ENCODE results near the gene SRPX.

SRPX gene

GRCh38 chrX:38233891-38234667 is 13.4 kb upstream of the SRPX start:
- DNase-seq, result no peak
- Histone ChIP-seq H3K36me3 (ENCODE audit: control insufficient read depth, insufficient read depth, low read length) (no peaks in the 10 kb centered on the region), H3K4me3 (ENCODE audit: insufficient read depth, low read depth, low read length, poor library complexity, severe bottlenecking) (no peak overlapping the region), H3K4me1 (ENCODE audit: control insufficient read depth, insufficient read depth, low read length, poor library complexity, severe bottlenecking) (no peaks in the 10 kb centered on the region), H3K27me3 (replicated peaks; ENCODE audit: control insufficient read depth, insufficient read depth, low read length, poor library complexity, severe bottlenecking) (no peaks in the 10 kb centered on the region), H3K27ac (ENCODE audit: insufficient read depth, low read length, poor library complexity, severe bottlenecking) (no peak overlapping the region), H3K9me3 (ENCODE audit: control insufficient read depth, low read length) (no peaks in the 10 kb centered on the region)

GRCh38 chrX:38232079-38232686 is 11.5 kb upstream of the SRPX start:
- Histone ChIP-seq H3K9me3 (ENCODE audit: control insufficient read depth, low read length) (no peaks in the 10 kb centered on the region), H3K4me1 (ENCODE audit: control insufficient read depth, insufficient read depth, low read length, poor library complexity, severe bottlenecking) (no peaks in the 10 kb centered on the region), H3K36me3 (ENCODE audit: control insufficient read depth, insufficient read depth, low read length) (no peaks in the 10 kb centered on the region), H3K27me3 (replicated peaks; ENCODE audit: control insufficient read depth, insufficient read depth, low read length, poor library complexity, severe bottlenecking) (no peaks in the 10 kb centered on the region), H3K4me3 (ENCODE audit: insufficient read depth, low read depth, low read length, poor library complexity, severe bottlenecking) (no peak overlapping the region), H3K27ac (ENCODE audit: insufficient read depth, low read length, poor library complexity, severe bottlenecking) (no peak overlapping the region)
- DNase-seq, result no peak

GRCh38 chrX:38225093-38225492 is 4.4 kb upstream of the SRPX start:
- Histone ChIP-seq H3K27ac (ENCODE audit: insufficient read depth, low read length, poor library complexity, severe bottlenecking) (no peak overlapping the region), H3K36me3 (ENCODE audit: control insufficient read depth, insufficient read depth, low read length) (no peaks in the 10 kb centered on the region), H3K9me3 (ENCODE audit: control insufficient read depth, low read length) (no peaks in the 10 kb centered on the region), H3K4me1 (ENCODE audit: control insufficient read depth, insufficient read depth, low read length, poor library complexity, severe bottlenecking) (no peaks in the 10 kb centered on the region), H3K27me3 (replicated peaks; ENCODE audit: control insufficient read depth, insufficient read depth, low read length, poor library complexity, severe bottlenecking) (no peaks in the 10 kb centered on the region), H3K4me3 (ENCODE audit: insufficient read depth, low read depth, low read length, poor library complexity, severe bottlenecking) (no peak overlapping the region)
- no peak for DNase-seq

GRCh38 chrX:38224160-38224559 is 3.5 kb upstream of the SRPX start:
- no peaks in the 10 kb centered on the region for H3K4me1 ChIP-seq (ENCODE audit: control insufficient read depth, insufficient read depth, low read length, poor library complexity, severe bottlenecking)
- no peaks in the 10 kb centered on the region for H3K27me3 ChIP-seq (replicated peaks; ENCODE audit: control insufficient read depth, insufficient read depth, low read length, poor library complexity, severe bottlenecking)
- no peaks in the 10 kb centered on the region for H3K9me3 ChIP-seq (ENCODE audit: control insufficient read depth, low read length)
- no peak overlapping the region for H3K27ac ChIP-seq (ENCODE audit: insufficient read depth, low read length, poor library complexity, severe bottlenecking)
- H3K36me3 ChIP-seq (ENCODE audit: control insufficient read depth, insufficient read depth, low read length), result no peaks in the 10 kb centered on the region
- no peak overlapping the region for H3K4me3 ChIP-seq (ENCODE audit: insufficient read depth, low read depth, low read length, poor library complexity, severe bottlenecking)
- no peak for DNase-seq

GRCh38 chrX:38221391-38221929 is 789 bp upstream of the SRPX start:
- H3K4me1 ChIP-seq (ENCODE audit: control insufficient read depth, insufficient read depth, low read length, poor library complexity, severe bottlenecking), result no peaks in the 10 kb centered on the region
- H3K9me3 ChIP-seq (ENCODE audit: control insufficient read depth, low read length), result no peaks in the 10 kb centered on the region
- H3K27ac ChIP-seq (ENCODE audit: insufficient read depth, low read length, poor library complexity, severe bottlenecking), result no peak overlapping the region
- no peaks in the 10 kb centered on the region for H3K27me3 ChIP-seq (replicated peaks; ENCODE audit: control insufficient read depth, insufficient read depth, low read length, poor library complexity, severe bottlenecking)
- DNase-seq, result no peak
- H3K4me3 ChIP-seq (ENCODE audit: insufficient read depth, low read depth, low read length, poor library complexity, severe bottlenecking), result no peak overlapping the region
- no peaks in the 10 kb centered on the region for H3K36me3 ChIP-seq (ENCODE audit: control insufficient read depth, insufficient read depth, low read length)

- DNase-seq, result no peak
- no peaks in the 10 kb centered on the region for H3K4me1 ChIP-seq (ENCODE audit: control insufficient read depth, insufficient read depth, low read length, poor library complexity, severe bottlenecking)
- no peaks in the 10 kb centered on the region for H3K27me3 ChIP-seq (replicated peaks; ENCODE audit: control insufficient read depth, insufficient read depth, low read length, poor library complexity, severe bottlenecking)
- no peak overlapping the region for H3K4me3 ChIP-seq (ENCODE audit: insufficient read depth, low read depth, low read length, poor library complexity, severe bottlenecking)
- H3K36me3 ChIP-seq (ENCODE audit: control insufficient read depth, insufficient read depth, low read length), result no peaks in the 10 kb centered on the region
- no peaks in the 10 kb centered on the region for H3K9me3 ChIP-seq (ENCODE audit: control insufficient read depth, low read length)
- H3K27ac ChIP-seq (ENCODE audit: insufficient read depth, low read length, poor library complexity, severe bottlenecking), result no peak overlapping the region
These were observed 652 bp downstream of the SRPX start for GRCh38 chrX:38220024-38220414.

- H3K4me3 ChIP-seq (ENCODE audit: insufficient read depth, low read depth, low read length, poor library complexity, severe bottlenecking), result no peak overlapping the region
- H3K9me3 ChIP-seq (ENCODE audit: control insufficient read depth, low read length), result no peaks in the 10 kb centered on the region
- no peak overlapping the region for H3K27ac ChIP-seq (ENCODE audit: insufficient read depth, low read length, poor library complexity, severe bottlenecking)
- DNase-seq, result no peak
- H3K4me1 ChIP-seq (ENCODE audit: control insufficient read depth, insufficient read depth, low read length, poor library complexity, severe bottlenecking), result no peaks in the 10 kb centered on the region
- no peaks in the 10 kb centered on the region for H3K36me3 ChIP-seq (ENCODE audit: control insufficient read depth, insufficient read depth, low read length)
- no peaks in the 10 kb centered on the region for H3K27me3 ChIP-seq (replicated peaks; ENCODE audit: control insufficient read depth, insufficient read depth, low read length, poor library complexity, severe bottlenecking)
These were observed 4.0 kb downstream of the SRPX start for GRCh38 chrX:38216642-38217041.

GRCh38 chrX:38214551-38215531 is 5.8 kb downstream of the SRPX start:
- no peak for DNase-seq
- Histone ChIP-seq H3K27ac (ENCODE audit: insufficient read depth, low read length, poor library complexity, severe bottlenecking) (no peak overlapping the region), H3K9me3 (ENCODE audit: control insufficient read depth, low read length) (no peaks in the 10 kb centered on the region), H3K36me3 (ENCODE audit: control insufficient read depth, insufficient read depth, low read length) (no peaks in the 10 kb centered on the region), H3K4me3 (ENCODE audit: insufficient read depth, low read depth, low read length, poor library complexity, severe bottlenecking) (no peak overlapping the region), H3K27me3 (replicated peaks; ENCODE audit: control insufficient read depth, insufficient read depth, low read length, poor library complexity, severe bottlenecking) (no peaks in the 10 kb centered on the region), H3K4me1 (ENCODE audit: control insufficient read depth, insufficient read depth, low read length, poor library complexity, severe bottlenecking) (no peaks in the 10 kb centered on the region)

- H3K4me3 ChIP-seq (ENCODE audit: insufficient read depth, low read depth, low read length, poor library complexity, severe bottlenecking), result no peak overlapping the region
- H3K27me3 ChIP-seq (replicated peaks; ENCODE audit: control insufficient read depth, insufficient read depth, low read length, poor library complexity, severe bottlenecking), result no peaks in the 10 kb centered on the region
- no peaks in the 10 kb centered on the region for H3K36me3 ChIP-seq (ENCODE audit: control insufficient read depth, insufficient read depth, low read length)
- H3K27ac ChIP-seq (ENCODE audit: insufficient read depth, low read length, poor library complexity, severe bottlenecking), result no peak overlapping the region
- H3K9me3 ChIP-seq (ENCODE audit: control insufficient read depth, low read length), result no peaks in the 10 kb centered on the region
- no peak for DNase-seq
- H3K4me1 ChIP-seq (ENCODE audit: control insufficient read depth, insufficient read depth, low read length, poor library complexity, severe bottlenecking), result no peaks in the 10 kb centered on the region
These were observed 6.6 kb downstream of the SRPX start for GRCh38 chrX:38214044-38214443.
